Endothelial cell (in vitro differentiated cells): ENCODE measurements around the gene GANC. TPM values are rescaled to one million over a fixed set of nuclear protein-coding genes. Genes with fewer than 3 reads are reported as not detected.

Experiments
- DNase-seq: peaks from one replicate; pipeline ENCODE4 v3.0.0; 2021; ENCODE audit warnings: low spot score
- H3K27ac Mint-ChIP-seq: one replicate; pipeline ENCODE4 v1.8.0; 2021; ENCODE audit warnings: mixed read lengths, inconsistent platforms; ENCODE audit not compliant: unreplicated experiment
- H3K27me3 Mint-ChIP-seq: one replicate; pipeline ENCODE4 v1.8.0; 2021; ENCODE audit warnings: mild to moderate bottlenecking, moderate library complexity, mixed read lengths, inconsistent platforms; ENCODE audit not compliant: unreplicated experiment
- H3K36me3 Mint-ChIP-seq: one replicate; pipeline ENCODE4 v1.8.0; 2021; ENCODE audit warnings: mild to moderate bottlenecking, low read depth, mixed read lengths, inconsistent platforms; ENCODE audit not compliant: unreplicated experiment
- H3K4me1 Mint-ChIP-seq: one replicate; pipeline ENCODE4 v1.8.0; 2021; ENCODE audit warnings: mild to moderate bottlenecking, mixed read lengths, inconsistent platforms; ENCODE audit not compliant: unreplicated experiment
- H3K4me3 Mint-ChIP-seq: one replicate; pipeline ENCODE4 v1.8.0; 2021; ENCODE audit warnings: mild to moderate bottlenecking, mixed read lengths, inconsistent platforms; ENCODE audit not compliant: unreplicated experiment
- H3K9me3 Mint-ChIP-seq: one replicate; pipeline ENCODE4 v1.8.0; 2021; ENCODE audit warnings: mixed read lengths, inconsistent platforms; ENCODE audit not compliant: unreplicated experiment
- CTCF ChIP-seq: fragments of 200-600 bp; sonication (generic); IDR thresholded peaks from one replicate; pipeline ENCODE4 v1.5.0; 2021; ENCODE audit warnings: antibody characterized with exemption; ENCODE audit not compliant: unreplicated experiment
- total RNA-seq: library from RNA; stranded (reverse); fragmentation: NEBNext Ultra II Directional; extraction: Animal tissue kit (Norgen Biotek cat#: 25700); gene quantifications from one replicate; pipeline ENCODE4 v1.2.1, GENCODE V29; 2021; ENCODE audit not compliant: unreplicated experiment

The GANC gene
- total RNA-seq, 1 donor from 2014 or later = 18.7 TPM

DNA sequence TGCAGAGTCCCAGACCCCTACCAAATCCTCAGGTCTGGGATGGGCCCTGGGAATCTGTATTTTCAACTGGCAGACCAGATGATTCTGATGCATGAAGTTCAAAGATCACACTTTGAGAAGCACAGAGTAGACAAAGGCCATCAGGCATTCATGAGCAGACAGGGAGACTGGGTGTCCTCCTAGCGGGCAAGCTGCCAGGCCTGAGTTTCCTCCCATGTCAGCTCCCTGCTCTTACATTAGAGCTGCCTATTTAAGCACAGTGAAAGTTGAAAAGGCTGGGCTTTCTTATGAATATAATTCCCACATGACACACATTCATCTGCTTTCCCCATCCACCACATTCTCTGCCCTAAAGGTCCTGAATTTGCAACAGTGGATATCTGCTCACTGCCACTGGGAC, 100.3 kb downstream of the GANC start:
- TF ChIP-seq CTCF = no peak
- H3K9me3 Mint-ChIP-seq = peaks cover under 1% of the 10 kb centered on the region
- no peak overlapping the region for H3K27ac Mint-ChIP-seq
- peaks cover 7% of the 10 kb centered on the region for H3K36me3 Mint-ChIP-seq
- H3K4me1 Mint-ChIP-seq = no peaks in the 10 kb centered on the region
- DNase-seq = no peak
- H3K4me3 Mint-ChIP-seq = no peak overlapping the region
- H3K27me3 Mint-ChIP-seq = peaks cover 6% of the 10 kb centered on the region

DNA sequence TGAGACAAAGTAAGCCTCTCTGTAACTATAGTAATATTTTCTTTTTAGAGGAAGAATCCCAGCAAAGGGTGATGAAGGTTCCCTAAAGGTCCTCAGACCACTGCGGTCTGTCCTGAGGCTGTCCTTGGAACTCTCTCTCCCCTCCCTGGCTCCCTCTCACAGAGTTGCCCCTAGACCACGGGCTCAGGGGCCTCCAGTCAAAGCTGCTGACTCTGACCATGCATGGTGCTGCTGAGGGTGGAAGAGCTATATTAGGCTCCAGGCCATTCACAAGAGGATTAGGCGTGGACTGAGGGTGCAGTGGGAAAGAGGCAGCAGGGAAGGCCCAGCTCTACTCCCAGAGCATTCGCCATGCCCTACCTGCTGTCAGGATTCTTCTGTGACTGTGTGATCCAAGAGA, 100.9 kb downstream of the GANC start:
- no peak for TF ChIP-seq CTCF
- H3K27ac Mint-ChIP-seq = no peak overlapping the region
- no peaks in the 10 kb centered on the region for H3K4me1 Mint-ChIP-seq
- peaks cover 5% of the 10 kb centered on the region for H3K27me3 Mint-ChIP-seq
- no peak for DNase-seq
- no peak overlapping the region for H3K4me3 Mint-ChIP-seq
- peaks cover 5% of the 10 kb centered on the region for H3K9me3 Mint-ChIP-seq
- H3K36me3 Mint-ChIP-seq = peaks cover 10% of the 10 kb centered on the region

GRCh38 chr15:42374810-42375209, 101.8 kb downstream of the GANC start:
- no peak overlapping the region for H3K4me3 Mint-ChIP-seq
- no peak for TF ChIP-seq CTCF
- peaks cover 8% of the 10 kb centered on the region for H3K9me3 Mint-ChIP-seq
- no peaks in the 10 kb centered on the region for H3K4me1 Mint-ChIP-seq
- H3K27ac Mint-ChIP-seq = no peak overlapping the region
- no peak for DNase-seq
- H3K36me3 Mint-ChIP-seq = peaks cover 7% of the 10 kb centered on the region
- H3K27me3 Mint-ChIP-seq = peaks cover 3% of the 10 kb centered on the region

DNA sequence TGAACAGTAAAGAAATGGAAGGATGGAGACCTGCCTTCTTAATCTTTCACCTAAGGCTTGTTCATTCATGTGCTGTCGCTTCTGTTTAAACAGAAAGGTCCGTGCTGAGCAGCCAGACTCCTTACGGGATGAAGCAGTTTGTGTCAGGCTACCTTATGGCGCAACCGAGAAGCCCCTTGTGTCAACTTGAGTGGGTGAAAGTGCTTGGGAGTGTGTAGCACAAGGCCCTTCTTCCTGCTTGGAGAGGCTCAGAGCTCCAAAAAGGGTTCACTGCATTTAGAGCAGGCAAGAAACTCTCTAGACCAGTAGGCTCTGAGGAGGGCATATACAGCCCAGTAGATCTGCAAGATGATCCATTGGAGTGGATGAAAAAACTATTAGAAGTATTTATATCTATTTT, 102.3 kb downstream of the GANC start:
- Mint-ChIP-seq H3K4me3 (no peak overlapping the region), H3K36me3 (peaks cover 7% of the 10 kb centered on the region), H3K9me3 (peaks cover 8% of the 10 kb centered on the region), H3K4me1 (no peaks in the 10 kb centered on the region), H3K27ac (no peak overlapping the region), H3K27me3 (peaks cover 3% of the 10 kb centered on the region)
- DNase-seq = no peak
- no peak for TF ChIP-seq CTCF

- no peak overlapping the region for H3K27ac Mint-ChIP-seq
- peaks cover 7% of the 10 kb centered on the region for H3K36me3 Mint-ChIP-seq
- DNase-seq = no peak
- H3K4me1 Mint-ChIP-seq = no peaks in the 10 kb centered on the region
- peaks cover 3% of the 10 kb centered on the region for H3K27me3 Mint-ChIP-seq
- H3K4me3 Mint-ChIP-seq = no peak overlapping the region
- TF ChIP-seq CTCF = no peak
- peaks cover 8% of the 10 kb centered on the region for H3K9me3 Mint-ChIP-seq
These were observed 102.9 kb downstream of the GANC start for GRCh38 chr15:42375941-42376340.
